NCI-H1105 treated with DMSO at 0.1 percent for 48 hours (cell line): Measurements from ENCODE around the gene SMC3.
"Not testable (repeated sequence)": the region's sequence is repeated elsewhere in the genome, so short reads cannot be mapped to it uniquely, and the experiment has no call there.

ENCODE experiments used
- DNase-seq: peaks from one replicate; lab custom pipeline; 2025; lab: John Stamatoyannopoulos, UW

The SMC3 gene

DNA sequence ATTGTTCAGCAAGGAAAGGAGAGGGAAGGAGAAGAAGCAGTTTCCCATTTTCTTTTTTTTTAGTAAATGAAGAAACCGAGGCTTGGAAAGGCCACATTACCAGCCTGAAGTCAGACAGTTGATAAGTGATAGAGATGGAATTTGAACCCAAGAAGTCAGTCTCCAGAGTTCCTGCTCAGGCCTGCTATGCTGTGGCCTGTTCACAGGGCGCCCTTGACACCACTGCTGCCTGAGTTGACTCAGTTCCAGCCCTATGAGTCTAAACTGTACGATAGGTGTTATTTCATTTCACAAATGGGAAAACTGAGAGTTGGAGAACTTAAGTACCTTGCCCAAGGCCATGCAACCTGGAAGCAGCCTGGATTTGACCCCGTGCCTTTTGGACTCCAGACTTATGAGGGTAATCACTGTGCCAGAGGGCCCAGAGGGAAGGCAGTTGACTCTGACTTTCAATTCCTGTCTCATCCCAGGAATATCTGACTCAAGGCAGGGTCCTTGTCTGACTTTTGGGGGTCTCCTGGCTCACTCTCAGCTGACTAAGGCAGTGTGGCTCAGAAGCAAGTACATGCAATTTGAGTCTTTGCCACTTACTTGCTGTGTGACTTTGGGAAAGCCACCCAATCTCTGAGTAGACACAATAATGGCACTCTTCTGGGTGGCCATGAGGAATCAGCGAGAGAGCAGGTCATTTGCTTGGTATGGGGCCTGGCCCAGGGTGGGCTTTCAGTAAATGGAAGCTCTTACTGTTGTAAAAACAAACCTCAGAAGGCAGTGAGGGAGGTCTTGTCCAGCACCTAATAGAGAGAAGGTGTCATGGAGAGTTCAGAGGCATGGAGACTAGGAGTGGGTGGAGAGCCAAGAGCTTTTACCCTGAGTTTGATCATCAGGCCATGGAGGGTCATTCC lies 58.7 kb downstream of the SMC3 start:
- DNase-seq, result no peak

DNA sequence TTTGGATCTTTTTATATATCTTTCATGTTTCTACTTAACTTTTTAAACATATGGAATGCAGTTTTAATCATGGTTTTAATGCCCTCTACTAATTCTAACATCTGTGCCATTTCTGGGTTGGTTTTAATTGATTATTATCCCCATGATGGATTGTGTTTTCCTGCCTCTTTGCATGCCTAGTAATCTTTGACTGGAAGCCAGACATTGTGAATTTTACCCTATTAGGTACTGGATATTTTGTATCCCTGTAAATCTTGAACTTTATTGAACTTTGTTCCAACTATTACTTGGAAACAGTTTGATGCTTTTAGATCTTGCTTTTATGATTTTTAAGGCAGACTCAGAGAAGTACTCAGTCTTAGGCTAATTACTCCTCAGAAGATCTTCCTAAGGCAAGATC lies 60.7 kb downstream of the SMC3 start:
- no peak for DNase-seq

DNA sequence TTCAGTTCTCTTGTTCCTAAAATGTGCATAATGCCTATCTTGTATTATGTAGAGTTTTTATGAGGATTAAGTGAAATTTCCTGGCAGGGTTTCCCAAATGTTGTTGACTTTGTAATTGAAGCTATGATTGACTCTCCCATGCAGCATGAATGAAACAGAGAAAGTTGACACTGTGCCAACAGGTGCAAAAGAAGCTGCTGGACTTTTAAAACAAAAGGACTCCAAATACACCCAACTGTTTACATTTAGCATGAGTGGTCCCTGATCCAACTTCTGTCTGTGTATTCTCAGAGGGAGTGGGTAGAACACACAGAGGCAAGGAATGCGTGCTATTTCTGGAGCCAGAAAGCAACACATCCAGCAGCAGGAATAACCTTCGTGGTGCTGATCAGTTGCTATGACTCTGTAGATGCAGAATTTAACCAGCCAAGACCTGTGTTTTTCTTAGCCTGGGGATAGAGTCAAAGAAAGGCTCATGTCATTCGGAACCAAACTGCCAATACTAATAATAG lies 62.2 kb downstream of the SMC3 start:
- peak; percentile 92 for DNase-seq

DNA sequence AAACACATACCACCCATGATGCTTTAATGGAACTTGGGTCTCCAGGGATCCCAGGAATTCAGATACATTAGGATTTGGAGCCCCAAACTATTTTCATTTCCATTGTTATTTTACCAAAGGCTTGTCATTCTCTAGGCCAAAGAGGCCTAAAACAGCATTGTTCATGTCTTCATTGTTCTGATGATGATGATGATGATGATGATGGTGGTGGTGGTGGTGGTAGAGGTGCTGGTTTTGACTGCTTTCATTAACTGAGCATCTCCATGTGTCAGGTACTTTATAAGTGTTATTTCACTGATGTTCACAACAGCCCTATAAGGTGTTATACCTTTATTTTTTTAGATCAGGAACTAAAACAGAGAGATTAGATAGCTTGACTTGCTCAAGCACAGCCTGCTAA lies 64.4 kb downstream of the SMC3 start:
- no peak for DNase-seq

DNA sequence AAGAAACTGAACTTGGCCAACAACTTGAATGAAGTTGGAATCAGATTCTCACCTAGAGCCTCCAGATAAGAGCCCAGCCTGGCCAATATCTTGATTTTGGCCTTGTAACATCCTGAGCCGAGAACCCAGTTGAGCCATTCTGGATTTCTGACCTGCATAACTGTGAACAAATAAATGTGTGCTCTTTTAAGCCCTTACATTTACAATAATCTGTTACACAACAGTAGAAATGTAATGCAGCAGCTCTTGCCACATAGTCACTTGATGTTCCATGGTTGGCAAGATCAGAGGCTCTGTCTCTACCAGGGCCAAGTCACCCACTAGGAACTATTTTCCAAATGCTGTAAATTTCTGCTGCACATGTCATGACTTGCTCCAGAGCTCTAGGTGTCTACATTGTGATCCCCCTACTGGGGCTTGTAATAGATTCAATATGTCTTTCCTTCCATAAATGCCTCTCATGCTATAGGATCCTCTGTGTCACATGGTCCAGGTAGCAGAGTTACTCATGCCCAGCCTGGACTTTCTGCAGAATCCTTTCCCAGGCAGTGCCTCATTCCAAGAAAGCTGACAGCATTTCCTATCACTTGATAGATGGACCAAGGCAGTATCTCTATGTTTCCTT lies 65.2 kb downstream of the SMC3 start:
- DNase-seq, result peak; percentile 12

DNA sequence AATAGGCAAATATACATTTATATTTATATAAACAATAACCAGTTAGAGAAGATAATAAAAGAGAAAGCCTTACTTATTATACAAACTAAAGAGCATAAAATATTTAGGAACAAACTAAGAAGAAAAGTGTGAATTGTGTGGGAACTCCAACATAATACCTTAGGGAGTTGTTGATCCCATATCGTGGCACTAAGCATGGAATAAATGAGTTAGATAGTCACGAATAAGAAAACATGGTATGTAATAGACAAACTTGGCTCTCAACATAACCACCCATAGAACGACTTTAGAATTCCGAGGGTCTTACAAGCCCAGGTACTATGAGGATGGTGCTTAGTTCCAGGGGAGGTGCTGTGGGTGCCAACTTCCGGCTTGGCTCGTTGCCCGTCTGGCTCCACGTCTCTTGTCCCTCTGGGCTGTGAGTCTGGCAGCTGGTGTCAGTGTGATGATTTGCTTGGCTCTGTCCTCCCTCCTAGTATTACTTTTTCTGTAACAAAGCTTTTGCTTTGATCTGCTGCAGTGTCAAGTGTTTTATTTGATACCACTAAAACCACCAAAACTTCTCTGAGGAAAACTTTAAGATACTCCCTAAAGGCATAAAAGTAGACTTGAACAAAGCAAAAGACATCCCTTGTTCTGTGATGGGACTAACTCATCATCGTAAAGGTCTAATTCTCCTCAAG lies 67.2 kb downstream of the SMC3 start:
- peak; percentile 75 for DNase-seq

DNA sequence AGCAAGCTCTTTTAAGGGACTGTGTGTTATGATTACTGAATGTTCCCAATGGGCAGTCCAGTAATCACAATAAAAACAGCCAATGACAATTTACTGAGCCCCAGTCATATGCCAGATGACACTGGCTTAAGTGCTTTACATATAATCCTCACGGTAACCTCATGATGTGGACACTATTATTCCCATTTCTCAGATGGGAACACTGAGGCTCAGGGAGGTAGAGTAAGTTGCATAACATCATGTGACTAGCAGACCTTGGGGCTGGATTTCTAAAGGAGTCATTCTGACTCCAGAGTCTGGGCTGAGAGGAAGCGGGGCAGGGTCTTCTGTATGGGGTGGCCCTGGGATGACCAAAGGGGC lies 69.1 kb downstream of the SMC3 start:
- no peak for DNase-seq

DNA sequence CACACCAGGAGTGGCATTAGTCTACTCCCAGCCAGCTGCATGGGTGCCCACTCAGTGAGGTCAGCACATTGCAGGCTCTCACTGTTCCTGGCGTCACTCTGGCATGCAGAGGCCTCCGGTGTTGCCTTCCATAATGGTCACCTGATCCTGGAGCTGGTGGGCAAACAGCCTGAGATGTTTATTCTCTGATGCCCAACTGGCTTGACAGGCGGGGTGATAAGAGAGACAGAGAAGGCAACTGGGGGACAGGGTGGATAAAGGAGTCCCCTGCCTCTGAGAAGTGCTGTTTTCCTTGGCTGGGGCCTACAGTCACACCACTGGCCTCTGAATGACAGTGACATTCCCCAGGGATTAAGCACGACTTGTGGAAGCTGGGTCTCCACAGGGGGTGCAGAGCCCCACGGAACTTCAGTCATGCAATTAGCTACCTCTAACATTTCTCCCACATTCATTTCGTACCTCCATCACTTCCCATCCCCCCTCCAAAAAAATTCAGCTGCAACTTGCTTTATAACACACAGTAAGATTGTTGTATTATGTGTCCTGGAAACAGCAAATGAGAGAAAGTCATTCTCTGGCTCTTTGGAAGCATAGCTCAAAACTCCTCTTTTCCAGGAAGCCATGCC lies 69.5 kb downstream of the SMC3 start:
- DNase-seq, result no peak

DNA sequence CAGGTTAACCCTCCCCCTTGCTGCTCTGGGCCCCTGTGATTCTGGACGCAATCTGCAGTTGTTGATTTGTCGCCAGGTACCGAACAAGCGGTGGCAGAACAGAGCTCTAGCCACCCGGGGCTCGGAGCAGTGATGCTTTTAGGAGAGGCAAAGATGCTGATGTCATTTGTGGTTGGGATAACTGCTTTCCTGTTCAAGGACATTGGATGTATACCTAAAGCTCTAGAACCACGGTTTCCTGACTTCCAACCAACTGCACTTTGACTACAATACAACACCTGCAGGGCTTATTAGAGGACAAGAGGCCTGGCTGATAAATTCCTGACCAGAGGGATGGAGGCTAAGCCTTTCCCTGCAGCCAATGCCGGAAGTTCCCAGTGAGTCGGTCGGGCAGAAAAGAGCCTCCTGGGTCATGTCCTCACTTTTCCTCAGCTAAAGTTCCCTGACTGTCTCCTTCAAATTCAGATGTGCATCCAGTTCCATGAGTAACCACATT lies 70.1 kb downstream of the SMC3 start:
- no peak for DNase-seq

DNA sequence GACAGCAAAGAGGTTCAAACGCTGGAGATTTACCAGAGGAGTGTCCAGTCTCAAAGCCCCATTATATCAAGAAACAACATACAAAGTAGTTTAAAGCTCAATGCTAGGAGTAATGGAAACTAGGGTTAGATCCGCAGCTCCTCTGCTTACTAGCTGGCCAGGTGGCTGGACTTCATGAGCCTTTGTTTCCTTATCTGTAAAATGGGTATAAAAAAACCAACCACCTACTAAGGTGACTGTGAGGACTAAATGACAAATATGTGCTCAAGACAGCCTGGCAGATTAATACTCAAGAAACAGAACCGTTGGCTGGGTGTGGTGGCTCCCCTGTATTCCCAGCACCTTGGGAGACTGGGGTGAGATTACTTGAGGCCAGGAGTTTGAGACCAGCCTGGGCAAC lies 70.8 kb downstream of the SMC3 start:
- no peak for DNase-seq

DNA sequence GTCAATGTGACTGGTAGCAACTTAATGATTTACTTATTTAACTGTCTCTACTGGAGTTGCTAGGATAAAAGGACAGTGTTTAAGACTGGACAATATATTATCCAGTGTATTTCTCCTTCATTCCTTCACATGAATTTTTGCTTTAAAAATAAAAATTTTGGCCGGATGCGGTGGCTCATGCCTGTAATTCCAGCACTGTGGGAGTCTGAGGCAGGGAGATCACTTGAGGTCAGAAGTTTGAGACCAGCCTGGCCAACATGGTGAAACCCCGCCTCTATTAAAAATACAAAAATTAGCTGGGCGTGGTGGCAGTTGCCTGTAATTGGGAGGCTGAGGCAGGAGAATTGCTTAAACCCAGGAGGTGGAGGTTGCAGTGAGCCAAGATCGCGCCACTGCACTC lies 71.6 kb downstream of the SMC3 start:
- DNase-seq, result not testable (repeated sequence)

DNA sequence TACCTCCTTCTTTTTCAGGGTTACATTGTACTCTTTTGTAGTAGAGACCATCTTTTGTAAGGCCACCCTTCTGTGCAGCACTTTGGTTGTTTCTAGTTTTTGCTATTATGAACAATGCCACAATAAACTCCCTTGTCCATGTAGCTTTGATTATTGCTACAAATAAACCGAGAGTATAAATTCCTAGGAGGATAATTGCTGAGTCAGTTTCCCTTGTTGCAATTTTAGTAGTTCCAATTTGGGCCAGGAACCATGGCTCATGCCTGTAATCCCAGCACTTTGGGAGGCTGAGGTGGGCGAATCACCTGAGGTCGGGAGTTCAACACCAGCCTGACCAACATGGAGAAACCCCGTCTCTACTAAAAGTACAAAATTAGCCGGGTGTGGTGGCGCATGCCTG lies 72.4 kb downstream of the SMC3 start:
- not testable (repeated sequence) for DNase-seq

DNA sequence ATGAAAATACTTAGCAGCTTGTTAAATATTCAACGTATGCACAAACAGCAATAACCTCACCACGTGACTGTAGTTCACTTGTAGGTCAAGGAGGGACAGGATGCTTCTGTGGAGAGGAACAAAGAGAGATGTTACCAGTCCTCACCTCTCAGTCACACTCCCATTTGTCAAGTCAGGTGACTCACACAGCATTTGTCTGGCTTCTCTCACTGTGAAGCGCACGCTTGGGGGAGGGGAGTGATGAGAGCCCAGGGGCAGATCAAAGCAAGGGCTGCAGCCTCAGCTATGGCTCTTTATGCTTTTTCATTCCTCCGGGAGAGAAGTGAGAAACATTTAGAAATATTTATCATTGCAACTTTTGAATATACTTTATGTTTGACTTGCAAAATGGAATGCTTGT lies 73.8 kb downstream of the SMC3 start:
- DNase-seq, result no peak

DNA sequence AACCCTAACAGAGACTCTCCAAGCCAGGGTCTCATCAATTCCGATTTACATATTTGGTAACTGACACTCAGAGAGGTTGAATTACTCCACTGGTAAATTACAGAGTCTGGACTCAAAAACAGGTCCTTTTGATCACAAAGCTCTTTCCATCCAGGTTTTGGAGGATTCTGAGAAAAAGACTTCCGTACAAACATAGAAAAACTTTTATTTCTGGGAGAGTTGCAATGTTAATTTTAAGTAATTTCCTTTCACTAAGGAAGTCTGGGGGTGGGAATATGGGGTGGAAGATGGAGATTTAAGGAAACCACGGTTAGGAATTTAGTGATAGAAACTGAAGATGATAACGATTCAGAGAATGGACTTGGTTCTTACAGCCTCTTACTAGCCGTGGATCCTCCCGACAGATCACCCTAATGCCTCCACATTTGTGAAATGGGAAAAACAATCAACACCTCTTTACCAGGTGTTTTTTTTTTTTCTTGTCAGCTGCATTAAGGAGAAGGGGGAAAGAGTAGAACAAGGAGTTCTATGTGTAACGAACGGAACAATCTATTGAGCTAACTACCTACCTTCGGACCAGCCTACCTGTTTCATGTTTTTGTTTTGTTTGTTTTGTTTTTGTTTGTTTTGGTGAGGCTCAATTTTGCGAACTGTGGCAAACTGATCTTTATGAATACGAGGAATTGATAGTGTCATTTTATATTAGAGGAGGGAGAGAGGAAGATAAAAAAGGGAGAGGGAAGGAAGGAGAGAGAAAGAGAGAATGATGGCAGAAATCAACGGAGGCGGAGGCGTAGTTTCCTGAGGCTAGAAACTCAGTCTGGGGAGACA lies 74.9 kb downstream of the SMC3 start:
- DNase-seq, result no peak

DNA sequence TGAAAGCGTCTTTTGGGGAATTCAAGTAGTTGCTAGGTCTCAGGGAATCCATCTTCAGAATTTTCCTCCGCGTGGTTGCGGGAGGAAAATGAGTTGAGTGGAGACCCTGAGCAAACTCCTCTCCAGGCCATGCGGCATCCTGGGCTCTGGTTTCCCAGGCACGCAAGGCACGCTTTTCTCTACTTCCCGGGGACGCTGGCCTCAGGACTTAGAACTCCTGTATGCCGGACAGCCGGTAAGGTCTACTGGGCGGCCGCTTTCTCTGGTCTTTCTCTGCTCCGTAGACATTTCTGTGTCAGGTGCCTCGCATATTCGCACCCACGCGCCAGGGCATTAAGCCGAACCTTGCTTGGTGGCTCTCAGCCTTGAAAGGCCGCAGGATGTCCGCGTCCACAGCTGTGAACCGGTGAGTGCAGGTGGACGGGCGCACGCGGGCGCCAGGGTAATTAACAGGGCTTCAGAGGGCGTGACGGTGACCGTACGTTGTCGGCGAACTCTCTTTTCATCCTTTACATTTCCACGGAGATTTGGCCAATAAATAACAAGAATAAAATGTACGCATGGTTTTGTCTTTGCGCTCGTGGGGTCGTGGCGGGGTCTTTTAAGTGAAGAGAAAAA lies 75.6 kb downstream of the SMC3 start:
- DNase-seq, result no peak

DNA sequence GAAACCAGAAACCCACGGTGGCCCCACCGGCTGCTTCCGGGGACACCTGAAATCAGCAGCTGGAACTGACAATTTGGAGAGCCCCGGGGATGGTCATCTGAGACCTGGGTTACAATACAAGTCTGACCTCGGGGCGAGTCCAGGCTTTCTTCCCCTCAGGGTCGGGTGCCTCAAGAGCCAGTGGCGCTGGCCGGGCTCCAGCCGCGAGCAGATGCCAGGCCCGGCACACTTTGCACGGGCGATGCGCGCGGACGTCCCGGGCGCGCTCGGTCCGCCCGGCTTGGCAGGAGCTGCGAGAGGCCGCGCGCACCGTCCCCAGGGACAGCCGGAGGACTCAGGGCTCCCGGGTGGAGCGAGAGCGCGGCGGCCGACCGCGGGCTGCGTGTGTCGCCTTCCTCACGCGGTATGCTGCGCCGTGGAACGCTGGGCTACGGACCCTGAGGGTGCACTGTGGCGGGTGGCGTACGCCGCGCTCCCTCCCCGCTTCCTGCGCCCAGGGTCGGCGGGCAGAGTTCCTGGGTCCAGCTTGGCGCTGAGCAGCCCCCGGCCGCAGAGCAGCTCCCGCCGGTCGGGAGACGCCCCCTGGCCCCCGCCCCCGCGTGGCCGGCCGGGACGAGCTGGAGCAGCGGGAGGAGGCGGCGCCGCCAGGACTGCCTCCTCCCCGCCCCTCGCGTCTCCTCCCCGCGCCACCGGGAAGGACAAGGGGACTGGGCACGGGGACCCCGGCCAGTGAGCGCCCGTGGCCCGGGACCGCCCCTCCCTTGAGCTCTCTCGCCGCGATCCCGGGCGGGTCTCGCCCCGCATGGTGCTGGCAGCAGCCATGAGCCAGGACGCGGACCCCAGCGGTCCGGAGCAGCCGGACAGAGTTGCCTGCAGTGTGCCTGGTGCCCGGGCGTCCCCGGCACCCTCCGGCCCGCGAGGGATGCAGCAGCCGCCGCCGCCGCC lies 76.4 kb downstream of the SMC3 start, which contains the start of gene RBM20:
RBM20 (plus strand) TSS at position 684 of the 945 bp plus-strand sequence; CDS start at position 803, 119 bp downstream.
- DNase-seq, result peak; percentile 19

DNA sequence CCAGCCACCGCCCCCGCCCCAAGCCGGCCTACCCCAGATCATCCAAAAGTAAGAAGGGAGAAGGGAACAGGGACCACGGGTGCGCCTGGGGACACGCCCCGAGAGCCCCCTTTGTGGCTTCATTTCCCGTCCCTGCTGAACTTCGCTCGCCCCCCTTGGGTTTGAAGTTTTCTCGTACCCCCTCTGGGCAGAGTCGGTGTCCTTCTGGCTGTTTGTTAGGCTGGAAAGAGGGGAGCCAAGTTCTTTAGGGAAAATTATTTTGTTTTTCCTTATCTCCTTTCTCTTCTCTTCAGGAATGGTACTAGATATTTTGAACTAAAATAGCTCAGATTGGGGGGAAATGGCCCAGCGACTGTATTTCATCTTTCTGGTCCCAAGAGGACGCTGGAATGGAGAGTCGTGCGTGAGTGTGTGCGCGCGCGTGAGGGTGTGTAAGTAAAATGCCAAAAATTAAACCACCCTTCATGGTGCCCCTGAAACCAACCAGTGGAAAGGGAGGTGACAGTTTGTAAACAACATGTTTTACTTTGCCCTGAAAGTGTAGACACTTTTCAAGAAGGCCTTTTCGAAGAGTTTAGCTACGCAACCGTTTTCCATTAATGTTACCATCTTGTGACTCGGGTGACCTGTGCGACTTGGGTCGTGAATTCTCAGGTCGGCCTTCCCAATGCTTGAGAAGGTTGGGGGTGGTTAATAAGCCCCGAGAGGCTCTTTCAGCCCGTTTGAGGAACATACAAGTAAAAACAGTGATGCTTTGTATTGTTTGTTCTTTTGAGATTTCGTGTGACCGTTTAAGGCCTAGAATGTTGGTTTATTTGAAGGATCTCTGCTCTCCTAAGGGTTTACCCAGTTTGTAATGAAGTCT lies 77.3 kb downstream of the SMC3 start:
- no peak for DNase-seq

DNA sequence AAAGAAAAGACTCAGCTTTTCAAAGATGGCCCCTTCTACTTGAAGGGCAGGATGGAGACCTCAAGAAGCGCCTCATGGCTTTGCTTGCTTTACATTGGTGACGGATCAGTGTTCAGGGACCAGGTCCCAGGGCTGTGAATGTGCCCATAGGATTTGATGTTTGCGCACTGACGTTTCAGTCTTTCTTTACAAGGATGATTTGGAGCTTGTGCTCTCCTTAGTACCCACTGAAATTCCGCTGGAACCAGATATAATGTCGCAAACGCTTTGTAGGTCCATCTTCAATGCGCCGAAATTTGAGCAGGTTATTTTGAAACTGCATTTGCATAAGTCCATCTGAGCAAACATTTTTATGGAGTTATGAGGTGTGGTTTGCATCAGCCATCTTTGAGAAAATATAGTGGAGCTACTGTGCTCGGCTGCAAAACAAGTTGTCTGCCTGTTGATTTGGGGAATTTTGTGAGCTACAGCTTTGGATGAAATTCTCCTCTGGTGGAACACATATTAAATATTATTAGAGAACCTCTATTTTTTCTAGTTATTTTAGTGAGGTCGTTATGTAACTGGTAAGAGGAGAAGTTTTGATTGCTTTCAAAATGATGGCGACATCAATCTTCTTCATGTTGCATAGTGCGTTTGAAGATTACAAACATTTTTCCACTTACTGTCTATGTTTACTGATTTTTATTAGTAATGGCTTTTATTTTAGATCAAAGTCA lies 79.1 kb downstream of the SMC3 start:
- no peak for DNase-seq
